ENCODE measurements around the gene EMILIN3.
"Not testable (repeated sequence)": the region's sequence is repeated elsewhere in the genome, so short reads cannot be mapped to it uniquely, and the experiment has no call there.

Gene EMILIN3

GRCh38 chr20:41320441-41320840, 46.2 kb downstream of the EMILIN3 start:
- no peak for DNase-seq (ENCODE audit: extremely low read depth in 1 of 2, low read depth in 1 of 2)

- DNase-seq (ENCODE audit: extremely low read depth in 1 of 2, low read depth in 1 of 2): no peak
Measured at GRCh38 chr20:41318271-41318649, 48.4 kb downstream of the EMILIN3 start.

GRCh38 chr20:41317546-41318270, 48.9 kb downstream of the EMILIN3 start, which contains the start of gene ZHX3:
TSS of gene ZHX3 (minus strand) at chr20:41317731. CDS start at chr20:41204916, 112,815 bp downstream.
- DNase-seq (ENCODE audit: extremely low read depth in 1 of 2, low read depth in 1 of 2): peak; percentile 95 to 96

- DNase-seq (ENCODE audit: extremely low read depth in 1 of 2, low read depth in 1 of 2): peak; percentile 62 to 64
Measured at GRCh38 chr20:41316602-41317545, 49.7 kb downstream of the EMILIN3 start.

- DNase-seq (ENCODE audit: extremely low read depth in 1 of 2, low read depth in 1 of 2): no peak
Measured at GRCh38 chr20:41316051-41316450, 50.6 kb downstream of the EMILIN3 start.

- DNase-seq (ENCODE audit: extremely low read depth in 1 of 2, low read depth in 1 of 2): no peak
Measured at GRCh38 chr20:41314386-41314785, 52.2 kb downstream of the EMILIN3 start.

GRCh38 chr20:41312009-41312408, 54.6 kb downstream of the EMILIN3 start:
- not testable (repeated sequence) for DNase-seq (ENCODE audit: extremely low read depth in 1 of 2, low read depth in 1 of 2)
